ENCODE measurements around the gene SH2D3C.

- TF ChIP-seq, protein P1, sequence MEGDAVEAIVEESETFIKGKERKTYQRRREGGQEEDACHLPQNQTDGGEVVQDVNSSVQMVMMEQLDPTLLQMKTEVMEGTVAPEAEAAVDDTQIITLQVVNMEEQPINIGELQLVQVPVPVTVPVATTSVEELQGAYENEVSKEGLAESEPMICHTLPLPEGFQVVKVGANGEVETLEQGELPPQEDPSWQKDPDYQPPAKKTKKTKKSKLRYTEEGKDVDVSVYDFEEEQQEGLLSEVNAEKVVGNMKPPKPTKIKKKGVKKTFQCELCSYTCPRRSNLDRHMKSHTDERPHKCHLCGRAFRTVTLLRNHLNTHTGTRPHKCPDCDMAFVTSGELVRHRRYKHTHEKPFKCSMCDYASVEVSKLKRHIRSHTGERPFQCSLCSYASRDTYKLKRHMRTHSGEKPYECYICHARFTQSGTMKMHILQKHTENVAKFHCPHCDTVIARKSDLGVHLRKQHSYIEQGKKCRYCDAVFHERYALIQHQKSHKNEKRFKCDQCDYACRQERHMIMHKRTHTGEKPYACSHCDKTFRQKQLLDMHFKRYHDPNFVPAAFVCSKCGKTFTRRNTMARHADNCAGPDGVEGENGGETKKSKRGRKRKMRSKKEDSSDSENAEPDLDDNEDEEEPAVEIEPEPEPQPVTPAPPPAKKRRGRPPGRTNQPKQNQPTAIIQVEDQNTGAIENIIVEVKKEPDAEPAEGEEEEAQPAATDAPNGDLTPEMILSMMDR (IDR thresholded peaks at IDR 0.05) = no peak
- TF ChIP-seq POLR2A (IDR thresholded peaks at IDR 0.05) = no peak
These were observed 36.4 kb upstream of the SH2D3C start for GRCh38 chr9:127814619-127815511.
